Ovary (tissue), 3 donors: ENCODE measurements around the gene AFG1L.

ENCODE experiments used
- CTCF ChIP-seq, 3 donors: fragments of 450-650 bp in 2 of 3; fragments of 200-600 bp in 1 of 3; IDR thresholded peaks; one replicate each; pipeline versions ENCODE4 v1.5.1 to v1.8.0; 2016 to 2022; ENCODE audit warnings: antibody characterized with exemption in 3 of 3, mild to moderate bottlenecking in 1 of 3
- EP300 ChIP-seq: sonication (generic); formaldehyde crosslinking; IDR thresholded peaks from one replicate; pipeline ENCODE4 v1.6.1; 2017; ENCODE audit warnings: antibody characterized with exemption
- POLR2A ChIP-seq: fragments of 450-650 bp; IDR thresholded peaks from one replicate; pipeline ENCODE4 v1.6.1; 2017; ENCODE audit warnings: antibody characterized with exemption, mild to moderate bottlenecking, moderate library complexity
- donor health status: DM: no; HTN: no; CAD: no.

GRCh38 chr6:108403236-108403635 lies 108.4 kb downstream of the AFG1L start:
- TF ChIP-seq CTCF (IDR thresholded peaks at IDR 0.05) (no peak), POLR2A (no peak), EP300 (no peak)
